GM19351 (cell line): ENCODE results near the gene GRN.

Experiments used
- ATAC-seq: cut with Tn5 transposase; IDR thresholded peaks from one replicate; pipeline ENCODE4 v1.9.1; 2021; ENCODE audit warnings: mild to moderate bottlenecking, moderate library complexity; ENCODE audit not compliant: unreplicated experiment

The GRN gene

DNA sequence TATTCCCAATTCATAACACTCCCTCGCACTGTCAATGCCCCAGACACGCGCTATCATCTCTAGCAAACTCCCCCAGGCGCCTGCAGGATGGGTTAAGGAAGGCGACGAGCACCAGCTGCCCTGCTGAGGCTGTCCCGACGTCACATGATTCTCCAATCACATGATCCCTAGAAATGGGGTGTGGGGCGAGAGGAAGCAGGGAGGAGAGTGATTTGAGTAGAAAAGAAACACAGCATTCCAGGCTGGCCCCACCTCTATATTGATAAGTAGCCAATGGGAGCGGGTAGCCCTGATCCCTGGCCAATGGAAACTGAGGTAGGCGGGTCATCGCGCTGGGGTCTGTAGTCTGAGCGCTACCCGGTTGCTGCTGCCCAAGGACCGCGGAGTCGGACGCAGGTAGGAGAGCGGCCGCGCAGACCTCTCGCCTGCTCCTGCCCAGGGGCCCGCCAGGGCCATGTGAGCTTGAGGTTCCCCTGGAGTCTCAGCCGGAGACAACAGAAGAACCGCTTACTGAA, at the start of gene GRN:
Gene GRN, plus strand, starts transcription at position 364 of the 515 bp plus-strand sequence. CDS start 3,863 bp downstream, outside the sequence.
- peak; percentile 54 for ATAC-seq

DNA sequence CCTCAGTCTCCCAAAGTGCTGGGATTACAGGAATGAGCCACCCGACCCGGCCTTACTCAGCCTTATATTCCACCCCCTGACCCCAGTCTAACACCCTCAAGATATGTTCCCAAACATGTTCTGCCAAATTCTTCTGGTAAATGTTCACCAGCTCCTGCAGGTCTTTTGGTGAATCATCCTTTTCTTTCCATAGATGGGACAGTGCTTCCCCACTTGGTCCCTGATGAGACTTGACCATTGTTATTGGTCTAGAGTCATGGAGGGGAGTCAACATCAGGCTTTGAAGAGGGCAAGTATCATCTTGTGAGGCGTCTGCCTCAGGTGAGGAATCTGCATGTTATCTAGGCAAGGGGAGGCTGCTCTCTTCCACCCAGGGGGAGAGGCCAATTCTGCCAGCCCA, 47.1 kb upstream of the GRN start:
- ATAC-seq = no peak

- ATAC-seq = no peak
These were observed 40.5 kb upstream of the GRN start for GRCh38 chr17:44304651-44305050.

- ATAC-seq = no peak
These were observed 37.5 kb upstream of the GRN start for GRCh38 chr17:44307387-44308186.

- no peak for ATAC-seq
These were observed 36.7 kb upstream of the GRN start, which contains the start of gene RUNDC3A for GRCh38 chr17:44308320-44308818. RUNDC3A (plus strand) TSS chr17:44308601; CDS start chr17:44308833, 232 bp downstream.

GRCh38 chr17:44308865-44309264, 36.2 kb upstream of the GRN start:
- no peak for ATAC-seq

DNA sequence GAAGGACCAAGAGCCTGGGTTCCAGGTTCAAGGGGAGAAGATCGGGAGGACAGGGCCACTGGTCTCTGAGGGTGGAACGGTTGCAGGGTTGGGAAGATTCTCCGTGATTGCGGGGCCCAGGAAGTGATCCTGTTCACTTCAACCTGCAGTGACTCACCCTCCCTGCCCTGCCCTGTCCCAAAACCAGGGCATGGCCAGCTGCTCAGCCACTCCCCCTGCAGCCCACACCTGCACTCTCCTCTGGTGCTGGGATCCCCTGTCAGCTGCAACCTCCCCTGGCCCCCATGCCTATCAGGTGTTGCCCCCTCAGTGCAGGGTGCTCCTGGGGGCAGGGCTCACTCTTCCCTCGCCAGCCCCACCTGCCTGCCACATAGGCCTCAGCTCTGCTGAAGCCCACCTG, 35.6 kb upstream of the GRN start:
- ATAC-seq = no peak

DNA sequence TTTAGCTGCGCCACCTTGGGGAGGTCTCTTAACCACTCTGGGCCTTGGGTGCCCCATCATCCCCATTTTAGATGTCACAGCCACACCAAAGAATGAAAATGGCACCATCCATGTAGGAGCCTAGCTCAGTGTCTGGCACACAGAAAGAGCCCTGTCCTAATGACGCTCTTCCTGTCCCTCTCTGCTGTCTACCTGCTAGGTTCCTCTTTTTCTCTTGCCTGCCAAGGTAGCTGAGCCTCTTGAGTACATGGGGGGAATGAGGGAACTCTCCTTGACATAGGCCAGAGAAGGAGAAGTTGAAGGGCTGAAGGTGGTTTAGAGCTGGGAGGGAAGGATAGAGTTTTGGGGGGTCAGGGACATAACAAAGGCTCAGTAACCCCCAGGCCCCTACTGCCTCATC, 34.9 kb upstream of the GRN start:
- ATAC-seq = no peak

DNA sequence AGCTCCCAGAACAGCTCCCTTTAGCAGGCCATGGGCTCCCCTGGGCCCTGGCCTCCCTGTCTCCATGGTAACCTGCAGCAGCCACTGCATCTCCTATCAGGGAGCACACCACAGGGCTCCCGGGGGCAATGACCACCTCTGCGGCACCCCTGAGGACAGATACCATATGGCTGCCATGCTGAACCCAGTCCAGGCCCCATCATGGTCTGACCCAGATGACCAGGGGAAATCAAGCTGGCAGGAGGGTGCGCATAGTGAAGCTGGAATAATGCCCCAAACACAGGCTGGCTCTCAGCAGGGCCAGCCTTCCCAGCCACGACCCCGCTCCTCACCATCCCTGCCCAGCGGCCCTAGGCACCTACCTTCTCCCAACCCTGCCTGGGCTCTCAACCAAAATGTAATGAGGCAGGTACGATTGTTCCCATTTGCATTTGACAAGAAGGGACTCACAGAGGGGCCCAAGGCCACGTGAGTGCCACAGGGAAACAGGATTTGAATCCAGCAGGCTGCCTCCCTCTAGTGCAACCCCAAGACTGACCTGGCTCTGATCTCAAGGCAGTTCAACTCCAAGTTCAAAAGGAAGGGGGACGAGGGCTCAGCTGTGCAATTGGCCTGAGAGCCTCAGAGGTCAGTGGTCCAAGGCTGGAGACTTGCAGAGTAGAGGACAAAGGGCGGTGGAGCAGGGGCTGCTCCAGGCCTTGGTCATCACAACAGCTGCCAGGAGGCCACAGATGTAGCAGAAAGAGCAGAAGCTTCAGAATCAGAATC, 34.3 kb upstream of the GRN start:
- no peak for ATAC-seq

DNA sequence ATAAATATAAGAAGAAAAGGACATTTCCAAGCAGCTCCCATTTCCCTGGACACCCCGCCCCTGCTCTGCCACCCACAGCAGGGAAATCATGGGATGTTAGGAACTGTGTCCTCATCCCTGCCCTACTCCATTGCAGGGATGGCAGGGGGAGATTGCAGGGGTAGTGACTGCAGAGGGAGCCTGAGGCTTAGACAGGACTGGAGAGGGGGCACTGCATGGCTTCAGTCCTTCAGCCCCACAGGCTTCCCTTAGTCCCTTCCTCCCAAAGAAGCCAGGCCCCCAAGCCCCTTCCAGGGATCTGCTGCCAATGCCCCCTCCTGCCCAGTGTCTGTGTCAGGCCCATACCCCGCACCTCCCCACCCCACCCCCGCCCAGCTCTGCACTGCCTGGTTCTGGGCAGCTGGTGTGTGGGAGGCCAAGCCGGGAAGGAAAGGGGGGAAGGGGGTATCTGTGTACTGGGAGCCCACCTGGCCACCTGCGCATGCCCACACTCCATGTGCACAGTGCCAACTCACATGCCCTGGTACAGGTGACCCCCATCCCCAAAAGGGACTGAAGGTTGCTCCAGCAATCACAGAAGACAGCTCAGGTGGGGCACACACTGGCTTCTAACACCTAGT, 33.4 kb upstream of the GRN start:
- no peak for ATAC-seq

DNA sequence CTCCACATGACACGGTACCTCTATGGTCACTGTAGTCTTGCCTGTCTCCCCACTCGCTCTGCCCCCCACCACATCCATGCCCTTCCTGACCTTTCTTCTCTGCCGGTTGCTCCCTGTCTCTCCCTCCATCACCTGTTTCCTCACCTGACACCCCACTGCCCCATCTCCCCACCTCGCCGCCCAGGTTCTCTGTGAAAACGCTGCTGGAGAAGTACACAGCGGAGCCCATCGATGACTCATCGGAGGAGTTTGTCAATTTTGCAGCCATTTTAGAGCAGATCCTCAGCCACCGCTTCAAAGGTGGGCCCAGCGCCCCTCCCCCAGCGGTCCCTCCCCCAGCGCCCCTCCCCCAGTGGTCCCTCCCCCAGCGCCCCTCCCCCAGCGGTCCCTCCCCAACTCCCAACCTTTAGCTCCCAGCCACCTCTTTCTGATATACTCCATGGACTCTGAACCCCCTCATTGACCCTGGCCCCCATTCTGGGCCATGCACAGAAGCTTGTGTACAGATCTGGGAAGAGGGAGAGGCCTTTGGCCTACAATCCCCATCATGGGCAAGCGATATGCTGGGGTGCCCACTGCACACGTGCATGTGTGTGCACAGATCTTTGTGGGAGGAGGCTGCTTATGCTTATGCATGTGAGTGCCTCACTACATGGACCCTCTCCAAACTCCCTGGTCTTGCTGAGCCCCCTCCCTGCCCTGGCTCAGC, 32.6 kb upstream of the GRN start:
- ATAC-seq = no peak

- ATAC-seq = no peak
These were observed 31.1 kb upstream of the GRN start for GRCh38 chr17:44314031-44314430.

DNA sequence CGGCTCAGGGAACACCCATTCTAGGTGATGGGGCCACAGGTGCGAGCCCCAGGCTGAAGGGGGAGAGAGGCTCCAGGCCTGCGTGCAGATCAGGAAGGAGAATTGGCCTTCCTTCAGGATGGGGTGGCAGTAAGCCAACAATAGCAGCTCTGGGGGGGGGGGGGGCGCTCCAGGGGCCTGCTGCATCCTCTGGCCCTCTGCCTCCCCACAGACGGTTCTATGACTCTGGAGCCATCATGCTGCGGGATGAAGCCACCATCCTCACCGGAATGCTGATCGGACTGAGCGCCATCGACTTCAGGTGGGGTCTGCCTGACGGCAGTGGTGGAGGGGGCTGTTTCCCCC, 30.6 kb upstream of the GRN start:
- ATAC-seq = no peak

DNA sequence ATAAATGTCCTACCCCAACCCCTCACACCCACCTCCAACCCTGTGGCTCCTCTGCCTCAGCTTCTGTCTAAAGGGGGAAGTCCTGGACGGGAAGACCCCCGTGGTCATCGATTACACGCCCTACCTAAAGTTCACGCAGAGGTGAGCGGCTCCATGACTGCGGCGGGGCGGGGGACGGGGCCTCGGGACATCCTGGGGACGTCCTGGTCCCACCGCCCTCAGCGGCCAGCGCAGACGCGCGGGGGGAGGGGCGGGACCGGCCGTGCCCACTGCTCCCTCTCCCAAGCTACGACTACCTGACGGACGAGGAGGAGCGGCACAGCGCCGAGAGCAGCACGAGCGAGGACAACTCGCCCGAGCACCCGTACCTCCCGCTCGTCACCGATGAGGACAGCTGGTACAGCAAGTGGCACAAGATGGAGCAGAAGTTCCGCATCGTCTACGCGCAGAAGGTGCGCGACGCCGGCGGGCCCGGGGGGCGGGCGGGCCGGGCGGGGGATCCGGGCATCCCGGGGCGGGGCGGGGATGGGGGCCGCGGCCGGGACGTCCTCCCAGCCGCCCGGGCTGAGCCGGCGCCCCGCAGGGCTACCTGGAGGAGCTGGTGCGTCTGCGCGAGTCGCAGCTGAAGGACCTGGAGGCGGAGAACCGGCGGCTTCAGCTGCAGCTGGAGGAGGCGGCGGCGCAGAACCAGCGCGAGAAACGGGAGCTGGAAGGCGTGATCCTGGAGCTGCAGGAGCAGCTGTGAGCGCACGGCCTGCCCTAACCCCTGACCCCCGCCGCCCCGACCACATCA, 30.0 kb upstream of the GRN start:
- ATAC-seq = no peak

- ATAC-seq = no peak
These were observed 29.1 kb upstream of the GRN start for GRCh38 chr17:44315760-44316731.

DNA sequence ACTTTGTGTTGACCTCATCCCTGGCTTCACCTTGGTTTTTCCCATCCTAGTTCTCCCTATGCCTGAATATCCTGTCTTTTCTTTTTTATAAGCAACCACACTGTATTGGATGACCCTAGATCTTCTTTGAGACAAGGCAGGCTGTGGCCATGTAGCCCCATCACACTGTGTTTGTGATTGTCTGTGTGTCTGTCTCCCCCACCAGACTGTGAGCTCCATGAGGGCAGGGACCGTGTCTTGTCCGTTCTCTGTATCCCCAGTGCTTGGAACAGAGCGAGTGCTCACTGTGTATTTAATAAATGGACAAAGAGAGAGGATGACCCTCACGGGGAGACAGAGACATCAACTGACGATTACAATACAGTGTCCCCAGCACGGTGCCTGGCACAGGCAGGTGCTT, 27.6 kb upstream of the GRN start:
- ATAC-seq = no peak

- ATAC-seq = no peak
These were observed 26.8 kb upstream of the GRN start for GRCh38 chr17:44318077-44318892.

DNA sequence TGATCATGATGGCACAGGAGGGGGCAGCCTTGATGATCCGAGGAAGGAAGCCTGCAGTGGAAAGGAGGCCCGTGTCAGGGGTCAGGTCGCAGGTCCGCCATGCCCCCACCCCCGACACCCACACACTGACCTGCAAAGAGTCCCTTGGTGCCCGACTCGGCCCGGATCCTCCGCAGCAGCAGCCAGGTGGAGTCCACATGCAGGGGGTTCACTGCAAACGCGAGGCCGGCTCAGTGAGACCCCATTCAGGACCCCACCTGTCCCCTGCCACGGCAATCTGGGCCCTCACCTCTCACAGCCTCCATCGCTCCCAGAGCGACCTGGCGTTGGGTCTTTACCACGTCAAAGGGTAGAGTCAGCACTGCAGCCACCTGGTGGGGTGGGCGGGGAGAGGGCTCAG, 25.0 kb upstream of the GRN start:
- ATAC-seq = no peak
